ENCODE data around the gene HHIP.

GRCh38 chr4:144782345-144782744 is 136.4 kb downstream of the HHIP start:
- no peak for TF ChIP-seq EZH2 (IDR thresholded peaks at IDR 0.05; ENCODE audit: borderline replicate concordance, low read depth, low read length, poor library complexity, severe bottlenecking)
- no peak for TF ChIP-seq CTCF (conservative IDR thresholded peaks at IDR 0.05; ENCODE audit: low read depth, low read length)

Measured in A673 (cell line).